CD4-positive, alpha-beta T cell treated with Interleukin-10 for 1 hour (primary cell): ENCODE data around the gene ARGLU1.

Experiments
- DNase-seq: peaks from one replicate; pipeline ENCODE4 v3.0.0-alpha.2; 2020

The ARGLU1 gene

DNA sequence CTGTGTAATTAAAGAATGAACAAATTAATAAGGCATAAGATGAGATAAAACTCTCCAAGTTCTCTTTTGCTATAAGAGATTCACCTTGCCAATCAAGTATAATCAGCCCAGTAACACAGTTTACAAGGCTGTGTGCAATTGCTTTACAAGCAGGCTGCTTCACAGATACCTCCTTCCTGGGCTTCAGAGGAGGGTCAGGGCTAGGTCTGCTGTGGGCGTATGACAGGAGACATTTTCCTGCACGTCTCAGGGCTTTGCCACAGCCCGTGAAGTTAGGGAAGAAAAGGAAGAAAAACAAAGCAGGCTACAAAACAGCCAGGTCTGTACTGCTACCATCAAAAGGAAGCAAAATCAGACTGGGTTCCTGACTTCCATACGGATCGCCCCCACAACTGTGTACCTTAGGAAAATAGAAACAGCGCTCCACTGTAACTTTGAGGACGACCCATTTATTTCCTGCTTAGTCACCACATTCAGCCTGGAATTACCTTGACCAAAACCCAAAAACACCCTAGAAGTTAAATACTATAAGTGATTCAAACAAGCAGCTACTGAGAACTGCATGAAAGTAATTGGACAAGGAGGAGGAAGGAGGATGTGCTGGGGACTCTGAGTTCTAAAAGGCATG lies 44.9 kb downstream of the ARGLU1 start:
- DNase-seq, result no peak

- DNase-seq, result no peak
Measured at GRCh38 chr13:106522112-106522705, 45.7 kb downstream of the ARGLU1 start.

DNA sequence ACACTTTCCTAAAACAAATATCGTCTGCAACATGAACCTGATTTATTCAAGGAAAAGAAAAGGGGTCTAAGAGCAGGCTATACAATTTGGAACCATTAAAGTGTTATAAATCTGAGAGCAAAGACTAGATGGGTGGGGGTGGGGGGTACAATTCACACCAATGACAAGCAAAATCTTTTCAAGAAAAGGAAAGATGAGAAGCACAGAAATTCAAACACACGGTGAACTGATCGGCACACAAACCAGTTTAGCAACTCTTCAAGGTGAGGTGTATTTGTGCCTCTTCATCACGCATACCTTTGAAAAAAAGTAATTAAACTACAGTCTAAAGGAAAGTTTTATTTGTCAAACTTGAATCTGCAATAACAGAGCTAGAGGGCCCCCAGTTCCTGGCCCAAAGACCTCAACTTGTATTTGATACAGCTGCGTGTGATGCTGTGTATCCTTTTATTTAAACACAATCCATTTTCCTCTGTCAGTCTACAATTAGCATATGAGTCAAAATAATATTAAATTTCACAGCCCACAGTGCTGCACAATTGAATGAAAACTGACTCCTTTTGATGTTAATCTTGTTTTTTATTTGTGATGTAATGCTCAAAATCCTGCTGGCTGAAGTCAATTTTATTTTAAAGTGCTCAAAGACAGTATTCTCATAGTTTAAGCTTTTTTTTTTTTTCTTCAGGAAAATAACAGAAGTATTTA lies 46.7 kb downstream of the ARGLU1 start:
- no peak for DNase-seq

- DNase-seq, result no peak
Measured at GRCh38 chr13:106520251-106521054, 47.5 kb downstream of the ARGLU1 start.

- DNase-seq, result no peak
Measured at GRCh38 chr13:106518512-106518911, 49.4 kb downstream of the ARGLU1 start.

GRCh38 chr13:106517109-106517847 lies 50.7 kb downstream of the ARGLU1 start:
- DNase-seq, result no peak

GRCh38 chr13:106515635-106516254 lies 52.2 kb downstream of the ARGLU1 start:
- no peak for DNase-seq

- DNase-seq, result no peak
Measured at GRCh38 chr13:106514928-106515634, 52.9 kb downstream of the ARGLU1 start.

DNA sequence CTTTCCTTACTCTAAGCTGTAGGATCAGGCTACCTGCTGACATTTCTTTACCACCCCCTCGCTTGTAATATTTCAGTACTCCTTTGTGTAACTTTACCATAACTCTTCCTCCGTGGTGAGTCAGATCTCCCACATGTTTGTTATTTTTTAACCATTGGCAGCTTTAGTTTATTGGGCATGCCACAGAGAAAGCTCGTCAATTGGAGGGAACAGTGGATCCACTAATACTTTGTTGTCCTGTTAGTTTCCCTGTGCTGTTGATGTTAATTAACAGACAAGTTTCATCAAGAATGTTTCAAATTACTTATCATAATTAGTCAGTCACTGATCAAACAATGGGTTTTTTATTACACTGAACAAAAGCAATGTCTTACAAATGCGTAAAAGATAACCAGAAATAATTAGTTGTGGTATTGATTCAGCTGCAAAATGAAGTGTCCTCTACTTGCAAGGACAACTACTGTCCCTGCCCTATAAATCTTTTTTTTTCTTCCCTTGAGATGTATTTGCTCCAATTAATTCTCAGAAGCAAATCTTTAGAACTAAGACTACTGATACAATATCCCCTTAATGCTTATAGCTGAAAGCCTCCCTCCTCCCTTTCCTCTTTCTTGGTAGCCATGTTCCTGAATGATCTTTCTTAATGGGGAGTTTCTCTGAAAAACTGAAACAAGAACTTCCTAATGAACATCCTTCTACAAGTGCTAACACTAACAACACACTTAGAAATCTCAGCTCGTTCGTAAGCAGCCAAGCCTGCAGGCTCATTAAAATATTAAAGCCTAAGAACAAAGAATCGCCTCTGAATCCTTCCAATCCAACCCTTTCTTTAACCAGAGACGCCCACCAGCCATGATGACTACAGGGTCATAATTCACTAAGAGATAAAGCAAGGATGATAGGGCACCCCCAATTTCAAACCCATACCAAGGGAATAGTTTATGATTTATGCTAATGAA lies 54.6 kb downstream of the ARGLU1 start:
- no peak for DNase-seq

GRCh38 chr13:106507560-106508274 lies 60.2 kb downstream of the ARGLU1 start:
- no peak for DNase-seq

DNA sequence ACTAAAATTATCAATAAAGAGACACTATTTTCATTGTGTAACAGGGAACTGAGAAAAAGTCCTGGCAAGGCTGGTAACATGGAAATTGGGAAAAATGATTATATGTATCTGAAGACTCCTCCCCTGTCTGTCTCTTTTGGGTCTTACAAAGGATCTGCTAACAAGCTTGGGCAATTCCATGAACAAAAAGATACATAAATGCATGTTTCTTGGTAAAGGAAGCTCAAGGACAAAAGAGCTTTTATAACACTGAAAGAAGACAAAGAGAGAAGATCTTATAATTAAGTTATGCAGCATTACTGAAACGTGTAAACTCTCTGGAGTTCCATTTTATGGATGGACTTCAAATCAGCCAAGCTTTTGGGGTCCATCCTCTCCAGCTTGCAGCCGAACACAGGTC lies 61.7 kb downstream of the ARGLU1 start:
- DNase-seq, result no peak

DNA sequence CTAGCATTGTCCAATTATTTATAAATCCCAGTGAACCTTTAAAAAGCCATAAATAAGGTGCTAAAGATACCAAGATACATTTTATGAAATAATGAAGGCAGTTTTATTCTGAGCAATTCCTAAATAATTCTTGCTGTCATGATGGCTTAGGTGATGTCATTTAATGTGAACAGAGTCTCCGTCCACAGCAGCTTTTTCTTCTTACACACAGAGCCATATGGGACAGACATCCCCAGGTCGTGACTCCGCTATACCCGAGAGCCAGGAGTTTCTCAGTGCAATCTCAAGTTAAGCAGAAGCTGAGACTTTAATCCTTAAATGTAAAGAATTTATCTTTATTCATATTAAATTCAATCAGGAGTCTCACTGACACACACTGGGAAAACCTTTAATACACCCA lies 62.2 kb downstream of the ARGLU1 start:
- DNase-seq, result no peak

DNA sequence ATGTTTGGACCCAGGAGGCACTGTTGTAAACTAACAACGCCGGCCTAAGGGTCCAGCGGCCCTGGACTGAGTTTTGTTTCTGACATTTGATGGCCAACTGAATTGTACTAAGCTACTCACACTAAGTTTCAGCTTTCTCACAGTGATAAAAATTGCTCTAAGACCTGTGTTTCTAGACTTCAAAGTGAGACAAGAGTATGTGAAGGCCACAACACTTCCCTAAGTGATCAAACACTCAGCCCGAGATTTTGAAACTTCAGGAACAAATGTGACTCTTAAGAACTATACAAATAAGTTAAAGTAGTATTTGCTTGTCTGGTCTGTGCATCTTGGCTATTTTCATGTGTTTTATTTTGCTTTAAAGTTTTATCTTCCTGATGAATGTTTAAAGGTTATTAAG lies 62.6 kb downstream of the ARGLU1 start:
- no peak for DNase-seq

- no peak for DNase-seq
Measured at GRCh38 chr13:106503730-106504453, 64.0 kb downstream of the ARGLU1 start.

DNA sequence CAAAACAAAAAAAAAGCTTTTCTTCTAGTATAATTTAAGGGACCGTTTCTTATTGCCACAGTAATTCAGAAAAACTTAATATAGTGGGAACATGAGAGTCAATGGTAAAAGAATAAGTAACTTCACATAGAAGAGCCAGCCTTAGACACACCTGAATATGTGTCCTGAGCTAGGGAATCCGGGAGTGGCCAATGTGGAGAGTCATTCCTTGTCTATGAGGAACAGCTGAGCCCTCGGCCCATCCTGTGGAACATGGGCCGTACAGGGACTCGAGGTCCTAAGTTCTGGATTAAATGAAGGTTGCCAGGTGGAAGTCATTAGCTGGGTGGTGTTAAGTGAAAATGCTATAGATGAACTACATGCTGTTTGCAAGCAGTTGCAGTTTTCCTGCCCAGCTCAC lies 64.7 kb downstream of the ARGLU1 start:
- DNase-seq, result no peak

DNA sequence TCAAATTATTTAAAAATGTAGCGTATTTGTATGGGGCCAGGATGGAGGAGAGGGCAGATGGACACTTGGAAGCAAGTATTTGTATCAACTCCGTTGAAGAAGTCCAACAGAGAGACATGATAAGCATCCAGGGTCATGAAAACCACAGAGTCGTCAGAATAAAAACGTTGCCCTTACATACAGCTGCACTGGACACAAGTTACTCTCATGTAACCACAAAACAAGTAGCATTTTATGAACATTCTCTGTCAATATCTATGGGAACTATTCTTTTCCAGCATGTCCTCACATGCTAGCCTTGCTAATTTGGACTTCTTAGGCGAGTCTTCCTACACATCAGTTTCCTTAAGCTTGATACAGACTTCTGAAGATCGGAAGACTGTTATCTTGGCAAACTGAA lies 67.5 kb downstream of the ARGLU1 start:
- no peak for DNase-seq

GRCh38 chr13:106499896-106500295 lies 68.0 kb downstream of the ARGLU1 start:
- no peak for DNase-seq

GRCh38 chr13:106499113-106499512 lies 68.8 kb downstream of the ARGLU1 start:
- DNase-seq, result no peak

DNA sequence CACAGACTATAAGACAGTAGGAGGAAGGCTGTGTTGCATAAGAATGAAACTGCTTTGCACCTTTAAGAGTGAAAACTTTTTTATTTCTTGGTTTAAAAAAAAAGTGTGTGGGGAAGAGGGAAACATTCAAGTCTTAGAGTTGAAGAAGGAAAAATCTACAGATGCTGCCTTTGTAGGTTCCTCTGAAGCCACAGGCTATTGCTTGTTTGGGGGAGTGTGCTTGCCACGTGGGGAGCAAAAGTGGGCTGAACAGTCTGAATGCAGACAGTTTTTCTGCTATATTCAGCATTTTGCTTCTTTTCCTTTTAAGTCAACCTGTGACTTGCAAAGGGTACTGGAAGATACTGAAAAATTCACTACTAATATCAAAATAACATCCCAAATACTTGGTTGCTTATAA lies 69.4 kb downstream of the ARGLU1 start:
- DNase-seq, result no peak
